ENCODE results near the gene KCNK18. TPM values are rescaled to one million over a fixed set of nuclear protein-coding genes. Genes with fewer than 3 reads are reported as not detected.

The KCNK18 gene
- total RNA-seq, 1 experiment from 2014 or later, result not detected

DNA sequence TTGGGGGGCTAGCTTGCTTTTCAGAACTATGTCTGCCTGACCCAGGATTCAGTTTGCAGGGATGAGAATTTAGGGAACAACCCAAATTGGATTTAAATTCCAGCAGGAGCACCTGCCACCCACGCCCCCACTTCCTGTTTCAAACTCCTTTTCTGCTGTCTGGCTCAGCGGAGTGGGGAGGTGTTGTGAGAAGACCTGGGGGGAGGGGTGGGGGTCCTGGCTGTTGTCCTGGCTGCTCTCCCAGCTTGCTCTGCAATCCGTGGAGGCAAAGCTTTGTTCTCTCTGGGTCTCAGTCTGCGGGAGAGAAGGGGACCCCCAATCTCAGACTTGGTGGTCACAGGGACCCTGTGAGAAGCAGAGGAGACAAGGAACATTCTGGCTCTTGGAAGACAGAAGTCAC is 799 bp downstream of the KCNK18 start:
- Histone ChIP-seq H4K8ac (replicated peaks; ENCODE audit: insufficient read length, low read depth, low read length) (no peak overlapping the region), H3K9me3 (ENCODE audit: control insufficient read depth, low read depth, low read length) (no peaks in the 10 kb centered on the region), H3K23ac (ENCODE audit: insufficient read length, low read depth, low read length) (no peak overlapping the region), H3K14ac (ENCODE audit: insufficient read depth, low read length) (no peak overlapping the region), H3K79me2 (ENCODE audit: insufficient read depth, low read length) (no peaks in the 10 kb centered on the region), H4K20me1 (ENCODE audit: control insufficient read depth, insufficient read depth, insufficient read length) (no peaks in the 10 kb centered on the region), H3K27ac (ENCODE audit: insufficient read length, low read depth, low read length) (no peak overlapping the region), H3K18ac (ENCODE audit: insufficient read length, low read depth, low read length) (no peak overlapping the region), H2AK5ac (ENCODE audit: insufficient read length, low read length) (no peak overlapping the region), H2BK20ac (ENCODE audit: low read depth, low read length, poor library complexity, severe bottlenecking) (no peak overlapping the region), H2BK5ac (ENCODE audit: insufficient read length, low read length) (no peak overlapping the region), H3T11ph (ENCODE audit: low read length) (no peak overlapping the region), H4K91ac (ENCODE audit: insufficient read length, low read depth, low read length) (no peak overlapping the region), H2AFZ (ENCODE audit: low read length) (no peak overlapping the region), H3K79me1 (ENCODE audit: insufficient read depth, low read depth, low read length, poor library complexity, severe bottlenecking) (no peaks in the 10 kb centered on the region), H3K9ac (ENCODE audit: extremely low read depth, insufficient read length, low read length) (no peak overlapping the region), H3K4me1 (ENCODE audit: insufficient read depth, low read length) (no peaks in the 10 kb centered on the region), H2BK15ac (ENCODE audit: low read depth, low read length) (no peak overlapping the region), H3K56ac (ENCODE audit: insufficient read length, low read depth, low read length) (no peak overlapping the region), H3K4me2 (ENCODE audit: insufficient read depth, insufficient read length, low read length) (no peak overlapping the region), H3K23me2 (ENCODE audit: insufficient read length, low read depth, low read length, poor library complexity, severe bottlenecking) (no peaks in the 10 kb centered on the region), H3K4ac (ENCODE audit: low read depth, low read length) (no peak overlapping the region), H3K27me3 (ENCODE audit: insufficient read depth, low read length) (no peaks in the 10 kb centered on the region), H4K5ac (ENCODE audit: insufficient read length, low read depth, low read length) (no peak overlapping the region), H2BK12ac (ENCODE audit: insufficient read length, low read depth, low read length) (no peak overlapping the region), H2BK120ac (ENCODE audit: low read depth, low read length, poor library complexity, severe bottlenecking) (no peak overlapping the region)
- H3K9me3 Mint-ChIP-seq, result no peaks in the 10 kb centered on the region; a peak in 1 of 5 replicates
- WGBS (ENCODE audit: extremely low coverage, insufficient read length, low lambda C conversion rate), result no CpG with 5 or more reads among the region's 4 CpGs
- peaks cover 26% of the 10 kb centered on the region for H3K27me3 Mint-ChIP-seq (ENCODE audit: low read depth)
- H3K27ac Mint-ChIP-seq, result no peak overlapping the region
- no peaks in the 10 kb centered on the region for H3K36me3 Mint-ChIP-seq (ENCODE audit: insufficient read depth in 1 of 3, low read depth in 3 of 3)
- TF ChIP-seq, protein P1, sequence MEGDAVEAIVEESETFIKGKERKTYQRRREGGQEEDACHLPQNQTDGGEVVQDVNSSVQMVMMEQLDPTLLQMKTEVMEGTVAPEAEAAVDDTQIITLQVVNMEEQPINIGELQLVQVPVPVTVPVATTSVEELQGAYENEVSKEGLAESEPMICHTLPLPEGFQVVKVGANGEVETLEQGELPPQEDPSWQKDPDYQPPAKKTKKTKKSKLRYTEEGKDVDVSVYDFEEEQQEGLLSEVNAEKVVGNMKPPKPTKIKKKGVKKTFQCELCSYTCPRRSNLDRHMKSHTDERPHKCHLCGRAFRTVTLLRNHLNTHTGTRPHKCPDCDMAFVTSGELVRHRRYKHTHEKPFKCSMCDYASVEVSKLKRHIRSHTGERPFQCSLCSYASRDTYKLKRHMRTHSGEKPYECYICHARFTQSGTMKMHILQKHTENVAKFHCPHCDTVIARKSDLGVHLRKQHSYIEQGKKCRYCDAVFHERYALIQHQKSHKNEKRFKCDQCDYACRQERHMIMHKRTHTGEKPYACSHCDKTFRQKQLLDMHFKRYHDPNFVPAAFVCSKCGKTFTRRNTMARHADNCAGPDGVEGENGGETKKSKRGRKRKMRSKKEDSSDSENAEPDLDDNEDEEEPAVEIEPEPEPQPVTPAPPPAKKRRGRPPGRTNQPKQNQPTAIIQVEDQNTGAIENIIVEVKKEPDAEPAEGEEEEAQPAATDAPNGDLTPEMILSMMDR (conservative IDR thresholded peaks at IDR 0.05), result no peak
- no peak for DNase-seq
- H3K4me3 Mint-ChIP-seq, result no peak overlapping the region
- peaks cover 9 to 11% of the 10 kb centered on the region in 2 experiments for H3K4me1 Mint-ChIP-seq

All from H9 (cell line).